Retinal pigment epithelial cell (primary cell): ENCODE data around the gene MSMO1.

Source experiments
- DNase-seq: peaks from one replicate; pipeline ENCODE4 v3.0.0-alpha.2; 2010; ENCODE audit warnings: low read depth
- H3K4me3 ChIP-seq: 2 replicates; pipeline ENCODE4 v1.5.1; 2011; ENCODE audit warnings: mild to moderate bottlenecking, low read length, control low read depth, moderate library complexity
- CTCF ChIP-seq: conservative IDR thresholded peaks from 2 replicates; pipeline ENCODE4 v1.5.1; 2011; ENCODE audit warnings: low read depth, low read length, control low read depth, inconsistent platforms

The MSMO1 gene

DNA sequence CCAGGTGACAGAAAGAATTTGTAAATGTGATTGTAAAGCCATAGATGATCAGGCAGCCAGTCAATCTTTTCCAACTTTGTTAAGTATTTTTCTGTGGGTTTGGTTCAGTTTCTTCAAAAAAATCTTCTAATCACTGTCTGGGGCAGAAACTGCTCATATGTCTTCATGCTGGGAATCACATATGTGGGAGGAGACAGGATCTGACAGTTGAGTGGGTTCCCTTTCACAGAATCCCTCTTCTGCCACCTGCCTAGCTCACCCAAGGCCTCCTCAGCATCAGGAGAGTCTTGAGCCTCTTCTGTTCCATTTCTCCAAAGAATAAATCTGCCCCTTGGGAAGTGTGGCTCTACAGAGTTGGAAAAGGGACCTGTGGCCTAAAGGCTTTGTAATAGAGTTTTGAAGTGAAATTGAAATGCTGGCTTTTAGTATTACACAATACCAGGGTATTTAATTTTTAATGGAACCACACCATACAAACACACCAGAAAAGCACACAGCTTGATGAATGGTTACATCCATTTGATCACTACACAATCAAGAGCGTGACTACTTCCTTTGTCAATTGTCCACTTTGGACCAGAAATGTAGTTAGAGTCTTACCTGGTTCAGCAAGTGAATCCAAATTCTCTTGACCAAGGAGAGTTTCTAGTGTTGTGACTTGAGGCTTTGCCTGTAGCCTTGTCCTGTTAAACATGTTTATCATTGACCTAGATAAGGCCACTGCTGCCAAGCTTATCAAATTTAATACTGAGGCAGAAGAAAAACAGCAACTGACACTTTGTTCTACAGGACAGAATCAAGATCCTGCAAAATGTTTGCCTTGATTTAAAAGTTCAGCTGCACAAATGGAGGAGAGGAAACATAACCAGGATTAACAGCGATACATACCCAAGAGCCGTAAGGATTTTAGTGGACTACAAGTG is 20.4 kb downstream of the MSMO1 start:
- no peak for TF ChIP-seq CTCF
- no peak for DNase-seq
- no peak overlapping the region for H3K4me3 ChIP-seq

DNA sequence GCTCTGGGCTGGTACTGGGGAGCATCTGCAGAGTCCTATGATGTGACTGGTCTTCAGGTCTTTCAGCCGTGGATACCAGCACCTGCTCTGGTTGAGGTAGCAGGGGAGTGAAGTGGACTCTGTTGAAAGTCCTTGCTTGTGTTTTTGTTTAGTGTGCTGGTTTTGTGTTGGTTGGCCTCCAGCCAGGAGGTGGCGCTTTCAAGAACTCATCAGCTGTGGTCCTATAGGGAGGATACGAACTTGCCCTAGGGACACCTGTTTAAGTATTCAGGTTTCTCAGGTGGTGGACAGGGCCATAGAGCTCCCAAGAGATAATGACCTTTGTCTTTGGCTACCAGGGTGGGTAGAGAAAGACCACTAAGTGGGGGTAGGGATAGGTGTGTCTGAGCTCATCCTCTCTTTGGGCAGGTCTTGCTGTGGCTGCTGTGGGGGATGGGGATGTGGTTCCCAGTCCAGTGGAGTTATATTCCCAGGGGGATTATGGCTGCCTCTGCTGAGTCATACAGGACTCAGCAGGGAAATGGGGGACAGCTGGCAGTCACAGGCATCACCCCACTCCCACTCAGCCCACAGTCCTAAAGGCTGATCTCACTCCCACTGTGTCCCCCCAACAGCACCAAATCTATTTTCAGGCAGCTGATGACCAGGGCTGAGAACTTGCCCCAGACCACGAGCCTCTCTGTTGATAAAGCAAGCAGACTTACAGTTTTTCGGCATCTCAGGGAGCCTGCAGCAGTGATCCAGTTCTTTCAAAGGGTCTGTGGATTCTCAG is 24.1 kb downstream of the MSMO1 start:
- TF ChIP-seq CTCF = no peak
- no peak overlapping the region for H3K4me3 ChIP-seq
- DNase-seq = peak; percentile 21

GRCh38 chr4:165355900-165356300 is 28.4 kb downstream of the MSMO1 start:
- TF ChIP-seq CTCF = peak; percentile 72
- DNase-seq = no peak
- H3K4me3 ChIP-seq = no peak overlapping the region

GRCh38 chr4:165359506-165359905 is 32.0 kb downstream of the MSMO1 start:
- no peak for DNase-seq
- no peak for TF ChIP-seq CTCF
- no peak overlapping the region for H3K4me3 ChIP-seq

GRCh38 chr4:165360041-165360695 is 32.7 kb downstream of the MSMO1 start:
- TF ChIP-seq CTCF = no peak
- DNase-seq = no peak

DNA sequence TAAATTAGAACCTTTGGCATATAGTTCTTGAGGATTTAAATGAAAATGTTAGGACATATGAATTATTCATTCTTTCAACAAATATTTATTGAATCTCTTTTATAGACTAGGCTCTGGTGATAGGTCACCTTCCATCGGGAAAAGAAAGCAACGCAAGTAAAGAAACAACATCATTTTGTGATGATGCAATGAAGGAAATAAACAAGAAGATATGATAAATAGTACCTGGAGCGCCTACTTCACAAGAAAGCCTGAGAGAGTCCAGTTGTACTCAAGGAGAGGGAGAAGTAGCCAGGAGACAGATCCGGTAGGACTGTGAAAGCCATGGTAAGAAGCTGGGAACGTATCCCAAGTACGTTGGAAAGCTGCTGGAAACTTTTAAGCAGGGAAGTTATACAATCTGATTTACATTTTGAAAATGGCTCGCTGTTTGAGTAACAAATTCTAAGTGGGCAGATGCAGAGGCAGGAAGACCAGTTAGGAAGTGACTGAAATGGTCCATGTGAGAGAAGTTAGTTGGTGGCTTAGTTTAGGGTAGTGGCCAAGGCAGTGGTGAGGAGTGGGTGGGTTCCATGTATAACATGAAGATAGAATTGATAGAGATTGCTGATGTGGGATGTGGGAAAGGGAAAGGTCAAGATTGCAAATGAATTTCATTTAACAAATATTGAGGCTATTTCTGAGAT is 33.7 kb downstream of the MSMO1 start:
- no peak for DNase-seq
- TF ChIP-seq CTCF = no peak
- no peak overlapping the region for H3K4me3 ChIP-seq

More at GRCh38 chr4:165360041-165360695, 32.7 kb downstream of the MSMO1 start:
- no peak overlapping the region for H3K4me3 ChIP-seq
